CMK (cell line): ENCODE data around the gene AGPS.
"Not testable (repeated sequence)": the region's sequence is repeated elsewhere in the genome, so short reads cannot be mapped to it uniquely, and the experiment has no call there.

ENCODE experiments used
- DNase-seq: peaks from one replicate; pipeline ENCODE4 v3.0.0-alpha.2; 2010; ENCODE audit warnings: low read depth

The AGPS gene

DNA sequence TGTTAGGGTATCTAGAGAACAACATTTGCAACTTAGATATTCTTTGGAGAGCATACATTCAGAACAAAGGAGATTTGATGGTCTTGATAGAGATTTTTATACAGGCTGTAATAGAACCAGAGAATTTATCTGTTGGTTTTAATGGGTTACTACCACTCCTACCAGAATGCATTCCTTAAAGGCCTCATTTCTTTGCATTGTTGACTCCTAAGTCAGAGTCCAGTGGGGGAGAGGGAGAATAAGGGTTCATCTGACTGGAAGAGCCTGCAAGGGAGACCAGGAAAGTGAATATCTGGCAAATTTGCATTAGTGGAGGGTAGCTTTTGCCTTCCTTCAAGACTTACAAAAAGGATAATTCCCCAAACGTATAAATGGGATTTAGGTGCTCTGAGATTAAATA is 29.7 kb downstream of the AGPS start:
- DNase-seq = no peak

DNA sequence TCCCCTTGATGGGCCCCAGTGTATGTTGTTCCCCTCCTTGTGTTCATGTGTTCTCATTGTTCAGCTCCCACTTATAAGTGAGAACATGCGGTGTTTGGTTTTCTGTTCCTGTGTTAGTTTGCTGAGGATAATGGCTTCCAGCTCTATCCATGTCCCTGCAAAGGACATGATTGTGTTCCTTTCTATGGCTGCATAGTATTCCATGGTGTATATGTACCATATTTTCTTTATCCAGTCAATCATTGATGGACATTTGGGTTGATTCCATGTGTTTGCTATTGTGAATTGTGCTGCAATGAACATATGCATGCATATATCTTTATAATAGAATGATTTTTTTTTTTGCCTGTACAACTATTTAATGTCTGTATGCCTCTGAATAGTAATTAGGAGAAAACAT is 31.5 kb downstream of the AGPS start:
- DNase-seq = not testable (repeated sequence)

DNA sequence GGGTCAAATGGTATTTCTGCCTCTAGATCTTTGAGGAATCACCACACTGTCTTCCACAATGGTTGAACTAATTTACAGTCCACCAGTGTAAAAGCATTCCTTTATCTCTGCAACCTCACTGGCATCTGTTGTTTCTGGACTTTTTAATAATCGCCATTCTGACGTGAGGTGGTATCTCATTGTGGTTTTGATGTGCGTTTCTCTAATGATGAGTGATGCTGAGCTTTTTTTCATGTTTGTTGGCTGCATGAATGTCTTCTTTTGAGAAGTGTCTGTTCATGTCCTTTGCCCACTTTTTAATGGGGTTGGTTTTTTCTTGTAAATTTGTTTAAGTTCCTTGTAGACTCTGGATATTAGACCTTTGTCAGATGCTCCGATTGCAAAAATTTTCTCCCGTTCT is 32.0 kb downstream of the AGPS start:
- DNase-seq = not testable (repeated sequence)

DNA sequence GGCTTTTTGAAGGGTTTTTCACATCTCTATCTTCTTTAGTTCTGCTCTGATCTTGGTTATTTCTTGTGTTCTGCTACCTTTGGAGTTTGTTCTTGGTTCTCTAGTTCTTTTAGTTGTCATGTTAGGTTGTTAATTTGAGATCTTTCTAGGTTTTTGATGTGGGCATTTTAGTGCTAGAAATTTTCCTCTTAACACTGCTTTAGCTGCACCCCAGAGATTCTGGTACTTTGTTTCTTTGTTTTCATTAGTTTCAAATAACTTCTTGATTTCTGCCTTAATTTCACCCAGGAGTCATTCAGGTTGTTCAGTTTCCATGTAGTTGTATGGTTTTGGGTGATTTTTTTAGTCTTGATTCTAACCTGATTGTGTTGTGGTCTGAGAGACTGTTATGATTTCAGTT is 34.7 kb downstream of the AGPS start:
- DNase-seq = no peak

DNA sequence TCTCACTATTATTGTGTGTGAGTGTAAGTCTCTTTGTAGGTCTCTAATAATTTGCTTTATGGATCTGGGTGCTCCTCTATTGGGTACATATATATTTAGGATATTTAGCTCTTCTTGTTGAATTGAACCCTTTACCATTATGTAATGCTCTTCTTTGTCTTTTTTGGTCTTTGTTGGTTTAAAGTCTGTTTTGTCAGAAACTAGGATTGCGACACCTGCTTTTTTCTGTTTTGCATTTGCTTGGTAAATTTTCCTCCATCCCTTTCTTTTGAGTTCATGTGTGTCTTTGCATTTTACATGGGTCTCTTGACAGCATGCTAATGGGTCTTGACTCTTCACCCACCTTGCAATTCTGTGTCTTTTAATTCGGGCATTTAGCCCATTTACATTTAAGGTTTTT is 35.4 kb downstream of the AGPS start:
- DNase-seq = not testable (repeated sequence)

DNA sequence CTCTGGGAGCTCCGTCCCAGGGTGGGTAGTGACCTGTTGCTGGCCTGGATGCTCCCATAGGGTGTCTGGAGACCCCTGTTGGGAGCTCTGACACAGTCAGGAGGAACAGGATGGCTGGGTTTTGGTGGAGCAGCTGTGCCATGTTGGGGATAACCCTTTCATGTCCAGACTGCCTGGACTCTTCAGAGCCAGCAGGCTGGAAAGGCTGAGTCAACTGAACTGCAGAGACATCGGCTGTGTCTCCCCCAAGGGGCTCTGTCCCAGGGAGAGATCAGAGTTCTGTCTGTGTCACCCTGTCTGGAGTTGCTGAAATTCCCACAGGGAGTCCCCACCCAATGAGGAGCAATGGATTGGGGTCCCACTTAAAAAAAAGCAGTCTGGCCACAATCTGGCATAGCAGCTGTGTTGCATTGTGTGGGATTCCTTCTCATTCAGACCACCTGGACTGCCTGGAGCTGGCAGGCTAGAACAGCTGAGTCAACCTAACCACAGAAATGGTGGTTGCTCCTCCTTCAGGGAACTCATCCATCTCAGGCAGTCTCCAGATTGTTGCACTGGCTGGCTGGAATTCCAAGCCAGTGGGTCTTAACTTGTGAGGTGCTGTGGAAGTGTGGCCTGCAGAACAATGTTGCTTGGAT is 37.2 kb downstream of the AGPS start:
- DNase-seq = no peak

DNA sequence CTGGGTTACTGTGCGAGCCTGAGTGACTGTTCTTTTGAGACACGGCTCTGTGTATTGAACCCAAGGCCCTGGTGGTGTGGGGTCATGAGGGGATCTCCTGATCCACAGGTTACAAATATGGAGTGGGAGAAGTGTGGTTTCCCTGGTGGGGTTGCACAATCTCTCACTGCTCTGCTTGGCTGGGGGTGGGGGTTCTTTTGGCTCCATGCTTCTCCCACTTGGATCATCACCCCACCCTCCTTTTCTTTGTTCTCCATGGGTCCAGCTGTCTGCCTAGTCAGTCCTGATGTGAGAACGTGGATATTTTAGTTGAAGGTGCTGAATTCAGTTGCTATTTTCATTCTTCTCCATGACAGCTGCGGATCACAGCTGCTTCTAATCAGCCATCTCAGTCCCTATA is 37.8 kb downstream of the AGPS start:
- DNase-seq = no peak

DNA sequence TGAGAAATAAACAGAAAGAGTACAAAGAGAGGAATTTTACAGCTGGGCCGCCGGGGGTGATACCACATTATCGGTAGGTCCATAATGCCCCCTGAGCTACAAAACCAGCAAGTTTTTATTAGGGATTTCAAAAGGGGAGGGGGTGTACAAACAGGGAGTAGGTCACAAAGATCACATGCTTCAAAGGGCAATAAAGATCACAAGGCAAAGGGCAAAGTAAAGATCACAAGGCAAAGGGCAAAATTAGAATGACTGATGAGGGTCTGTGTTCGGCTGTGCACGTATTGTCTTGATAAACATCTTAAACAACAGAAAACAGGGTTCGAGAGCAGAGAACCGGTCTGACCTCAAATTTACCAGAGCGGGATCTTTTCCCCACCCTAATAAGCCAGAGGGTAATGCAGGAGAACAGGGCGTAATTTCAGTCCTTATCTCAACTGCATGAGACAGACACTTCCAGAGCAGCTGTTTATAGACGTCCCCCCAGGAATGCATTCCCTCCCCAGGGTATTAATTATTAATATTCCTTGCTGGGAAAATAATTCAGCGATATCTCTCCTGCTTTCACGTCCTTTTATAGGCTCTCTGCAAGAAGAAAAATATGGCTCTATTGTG is 38.6 kb downstream of the AGPS start:
- not testable (repeated sequence) for DNase-seq

DNA sequence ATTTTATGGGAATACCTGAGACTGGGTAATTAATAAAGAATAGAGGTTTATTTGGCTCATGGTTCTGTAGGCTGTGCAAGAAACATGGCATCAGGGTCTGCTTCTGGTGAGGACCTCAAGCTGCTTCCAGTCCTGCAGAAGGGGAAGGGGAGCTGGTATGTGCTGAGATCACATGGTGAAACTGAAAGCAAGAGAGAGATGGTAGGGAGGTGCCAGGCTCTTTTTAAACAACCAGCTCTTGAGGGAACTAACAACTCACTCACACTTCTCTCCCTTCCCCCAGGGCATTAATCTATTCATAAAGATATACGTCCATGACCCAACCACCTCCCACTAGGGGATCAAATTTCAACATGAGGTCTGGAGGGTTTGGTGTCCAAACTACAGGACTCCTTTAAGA is 40.1 kb downstream of the AGPS start:
- DNase-seq = no peak

DNA sequence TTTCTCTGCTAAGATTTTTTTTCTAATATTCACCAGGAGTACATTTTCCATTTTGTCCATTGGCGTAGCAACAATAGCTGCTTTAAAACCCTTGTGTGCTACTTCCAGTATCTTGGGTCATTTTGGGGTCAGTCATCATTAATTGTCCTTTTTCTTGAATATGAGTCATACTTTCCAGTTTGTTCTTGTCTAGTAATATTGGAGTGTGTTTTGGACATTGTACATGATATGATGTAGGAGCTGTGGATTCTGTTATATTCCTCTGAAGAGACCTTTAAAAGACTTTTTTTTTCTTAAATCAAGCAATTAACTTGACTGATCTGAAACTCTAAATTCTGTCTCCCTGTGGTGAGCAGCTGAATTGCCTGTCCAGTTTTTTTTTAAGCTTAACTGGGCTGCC is 40.8 kb downstream of the AGPS start:
- no peak for DNase-seq

DNA sequence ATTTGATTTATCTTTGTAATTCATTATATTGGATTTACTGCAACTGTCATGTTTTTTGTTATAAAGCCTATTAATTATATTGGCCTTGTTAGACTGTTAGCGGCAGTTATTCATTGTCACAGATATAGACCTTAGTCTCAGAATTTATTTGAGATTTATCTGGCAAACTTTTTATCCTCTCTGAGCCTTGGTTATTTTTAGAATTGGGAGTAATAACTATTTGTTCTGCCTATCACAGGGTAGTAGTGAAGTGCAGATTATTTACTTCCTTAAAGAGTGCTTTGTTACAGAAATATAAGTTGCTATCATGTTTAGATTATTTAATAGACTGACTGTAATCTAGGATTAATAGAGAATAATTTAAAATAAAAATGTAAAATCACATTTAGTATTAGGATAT is 41.9 kb downstream of the AGPS start:
- no peak for DNase-seq

DNA sequence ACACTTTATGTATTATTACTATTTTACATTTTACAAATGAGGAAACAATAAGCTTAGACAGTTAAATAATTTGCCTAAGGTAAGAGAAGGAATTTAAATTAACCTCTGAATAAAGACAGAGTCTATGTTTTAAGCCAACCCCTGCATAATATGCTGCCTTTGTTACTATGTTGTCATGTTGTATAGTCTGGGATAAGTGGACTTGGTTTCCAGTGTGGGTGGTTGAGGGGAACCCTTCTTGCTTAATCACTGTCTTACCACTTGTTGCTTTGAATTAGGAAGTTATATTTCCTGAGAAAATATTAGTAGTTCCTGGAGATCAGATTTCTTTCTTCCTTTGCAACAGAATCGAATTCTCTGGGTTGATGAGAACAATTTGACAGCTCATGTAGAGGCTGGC is 52.6 kb downstream of the AGPS start:
- DNase-seq = no peak

DNA sequence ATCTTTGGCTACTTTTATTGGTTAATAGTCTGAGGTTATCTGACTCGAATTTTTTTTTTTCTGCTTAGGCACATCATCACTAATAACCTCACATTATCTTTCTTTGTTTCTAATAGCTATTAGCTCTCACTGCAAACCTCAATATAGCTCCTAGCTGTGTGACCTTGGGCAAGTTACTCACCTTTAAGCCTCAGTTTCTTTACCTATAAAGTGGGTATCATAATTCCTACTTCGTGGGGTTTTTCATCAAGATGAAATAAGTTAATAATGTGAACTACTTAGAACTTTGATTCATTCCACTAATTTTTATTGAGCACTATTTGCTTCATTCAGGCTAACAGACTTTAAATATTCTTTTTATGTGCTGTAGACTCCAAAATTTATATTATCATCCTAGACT is 55.5 kb downstream of the AGPS start:
- no peak for DNase-seq

DNA sequence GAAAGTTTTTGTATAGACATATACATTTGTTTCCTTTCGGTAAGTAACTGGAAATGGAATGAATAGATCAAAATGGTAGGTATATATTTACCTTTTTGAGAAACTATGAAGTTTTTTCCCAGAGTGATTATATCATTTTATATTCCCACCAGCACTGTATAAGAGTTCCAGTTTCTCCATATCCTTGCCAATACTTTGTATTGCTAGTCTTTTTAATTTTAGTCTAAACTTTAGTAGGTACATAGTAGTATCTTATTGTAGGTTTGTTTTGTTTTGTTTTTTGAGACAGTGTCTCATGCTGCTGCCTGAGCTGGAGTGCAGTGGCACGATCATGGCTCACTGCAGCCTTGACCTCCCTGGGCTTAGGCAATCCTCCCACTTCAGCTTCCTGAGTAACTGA is 56.6 kb downstream of the AGPS start:
- no peak for DNase-seq

DNA sequence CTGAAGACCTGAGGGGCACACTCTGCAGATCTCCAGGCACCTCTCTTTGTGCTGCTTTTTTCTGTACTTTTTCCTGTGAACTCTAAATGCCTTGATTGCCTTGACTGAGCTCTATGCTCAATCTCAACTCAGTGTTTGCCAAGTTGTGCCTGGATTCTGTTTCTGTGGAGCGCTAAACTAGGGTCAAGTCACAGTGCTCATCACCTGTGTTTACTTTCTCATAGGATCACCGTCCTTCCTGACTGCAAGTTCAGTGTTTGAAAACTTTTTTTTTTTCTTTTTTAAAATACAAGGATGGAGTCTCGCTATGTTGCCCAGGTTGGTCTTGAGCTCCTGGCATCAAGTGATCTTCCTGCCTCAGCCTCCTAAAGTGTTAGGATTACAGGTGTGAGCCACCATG is 62.6 kb downstream of the AGPS start:
- no peak for DNase-seq

DNA sequence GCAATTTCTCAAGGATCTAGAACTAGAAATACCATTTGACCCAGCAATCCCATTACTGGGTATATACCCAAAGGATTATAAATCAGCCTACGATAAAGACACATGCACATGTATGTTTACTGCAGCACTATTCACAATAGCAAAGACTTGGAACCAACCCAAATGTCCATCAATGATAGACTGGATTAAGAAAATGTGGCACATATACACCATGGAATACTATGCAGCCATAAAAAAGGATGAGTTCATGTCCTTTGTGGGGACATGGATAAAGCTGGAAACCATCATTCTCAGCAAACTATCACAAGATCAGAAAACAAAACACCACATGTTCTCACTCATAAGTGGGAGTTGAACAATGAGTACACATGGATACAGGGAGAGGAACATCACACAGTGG is 67.2 kb downstream of the AGPS start:
- not testable (repeated sequence) for DNase-seq

DNA sequence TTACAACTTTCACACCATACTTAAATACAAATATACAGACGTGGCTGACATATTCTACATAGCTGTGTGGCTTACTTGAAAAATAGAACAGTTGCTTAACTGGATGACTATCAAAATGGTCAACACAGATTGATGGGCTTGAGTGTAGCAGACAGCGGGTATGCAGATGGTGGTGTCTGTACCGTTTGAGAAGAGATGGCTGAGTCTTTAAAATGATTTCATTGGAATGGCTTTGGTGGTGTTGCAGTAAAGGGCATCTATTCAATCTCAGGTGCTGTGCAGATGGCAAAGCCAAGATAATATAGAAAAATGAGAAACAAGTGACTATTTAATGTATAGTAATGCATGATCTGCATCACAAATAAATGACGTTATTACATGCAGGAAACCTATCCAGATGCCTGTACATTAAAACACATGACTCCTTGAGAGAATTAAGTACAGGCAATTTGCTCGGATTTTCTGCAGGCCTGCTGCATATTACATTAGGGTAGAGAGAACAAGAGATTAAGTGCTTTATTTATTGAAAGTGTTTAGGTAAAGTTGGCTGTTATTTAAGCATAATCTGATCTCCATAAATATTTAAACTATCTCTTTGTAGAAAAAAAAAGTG is 68.5 kb downstream of the AGPS start:
- no peak for DNase-seq

DNA sequence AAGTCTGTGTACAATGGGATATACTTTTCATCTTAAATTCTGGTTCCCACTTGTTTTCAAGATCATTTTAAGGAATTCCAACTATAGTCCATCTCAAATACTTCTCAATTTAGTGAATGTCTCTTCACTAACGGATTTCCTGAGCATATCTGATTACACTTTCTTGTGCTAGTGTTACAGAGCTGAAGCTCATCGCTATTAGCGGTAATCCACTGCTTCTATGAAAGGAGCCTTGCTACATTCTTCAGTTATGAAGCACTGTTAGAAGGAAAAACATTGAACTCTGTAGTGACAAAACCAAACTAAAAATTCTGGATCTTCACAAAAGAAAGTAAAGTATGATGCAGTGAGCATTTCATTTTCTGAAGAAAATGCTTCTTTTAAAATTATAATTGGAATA is 72.0 kb downstream of the AGPS start:
- no peak for DNase-seq

DNA sequence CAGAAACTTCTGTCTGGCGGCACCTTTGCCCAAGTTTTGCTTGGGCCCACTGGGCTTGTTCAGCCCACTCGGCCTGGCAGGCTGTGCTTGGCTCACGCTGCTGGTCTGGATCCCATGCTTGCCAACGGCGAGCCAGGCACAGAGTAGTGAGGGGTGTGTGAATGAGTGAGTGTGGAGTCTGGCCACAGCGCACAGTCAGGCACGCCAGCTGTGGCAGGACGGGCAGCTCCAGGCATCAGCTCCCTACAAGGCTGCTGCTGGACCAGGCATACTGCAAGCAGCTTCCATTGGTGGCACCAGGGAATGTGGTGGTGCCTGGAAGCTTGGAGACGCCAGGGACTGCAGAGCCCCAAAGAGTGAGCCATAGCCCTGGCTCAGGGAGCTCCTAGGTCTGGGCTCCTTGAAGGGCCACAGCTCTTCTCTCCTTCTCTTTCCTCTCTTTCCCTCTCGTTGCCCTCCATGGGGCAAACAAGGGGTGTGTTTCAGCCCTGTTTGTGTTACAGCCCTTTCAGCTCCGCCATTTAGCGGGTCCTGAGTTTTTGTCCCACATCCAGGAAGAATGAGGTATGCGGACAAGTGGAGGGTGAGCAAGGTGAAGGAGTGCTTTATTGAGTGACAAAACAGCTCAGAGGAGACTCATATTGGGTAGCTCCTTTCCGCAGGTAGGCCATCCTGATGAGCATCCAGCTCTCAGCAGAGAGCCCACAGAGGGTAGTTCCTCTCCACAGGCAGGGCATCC is 73.0 kb downstream of the AGPS start:
- DNase-seq = no peak

DNA sequence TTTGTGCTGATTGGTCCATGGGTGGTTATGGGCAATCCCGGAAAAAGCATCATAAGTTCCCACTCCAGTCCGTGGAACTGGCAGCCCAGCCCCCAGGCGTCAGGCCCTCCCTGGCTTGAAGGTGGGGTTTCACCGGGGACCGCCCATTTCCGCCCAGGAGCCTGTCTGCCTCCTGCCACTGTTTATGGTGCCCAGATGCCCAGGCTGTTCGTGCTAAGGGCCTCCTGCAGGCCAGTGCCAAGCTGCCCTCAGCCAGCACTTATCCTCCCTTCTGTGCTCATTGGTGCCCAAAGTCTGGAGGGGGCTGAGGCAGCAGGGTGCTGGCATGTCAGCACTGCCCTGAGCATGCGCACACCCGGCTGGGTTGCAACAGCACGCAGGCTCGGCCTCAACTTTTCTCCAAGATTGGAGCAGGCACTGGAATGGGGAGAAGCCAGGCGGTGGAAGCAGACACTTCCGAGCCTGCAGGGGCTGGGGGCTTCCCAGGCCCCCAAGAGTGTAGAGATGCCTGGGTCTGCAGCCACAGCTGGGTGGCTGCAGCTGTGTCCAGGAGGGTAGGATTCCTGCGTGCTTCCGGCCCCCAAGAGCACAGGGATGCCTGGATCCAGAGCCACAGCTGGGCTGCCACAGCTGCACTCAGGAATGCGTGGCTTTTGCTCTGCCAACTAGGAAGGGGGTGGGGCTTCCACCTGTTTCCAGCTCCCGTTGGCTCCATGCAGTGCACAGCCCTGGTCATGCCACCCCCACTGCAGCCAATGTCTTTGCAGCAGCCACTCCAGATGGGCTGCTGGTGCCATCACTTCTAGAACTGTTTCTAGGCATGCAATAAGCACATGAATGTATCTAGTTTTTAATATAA is 74.0 kb downstream of the AGPS start:
- DNase-seq = no peak

DNA sequence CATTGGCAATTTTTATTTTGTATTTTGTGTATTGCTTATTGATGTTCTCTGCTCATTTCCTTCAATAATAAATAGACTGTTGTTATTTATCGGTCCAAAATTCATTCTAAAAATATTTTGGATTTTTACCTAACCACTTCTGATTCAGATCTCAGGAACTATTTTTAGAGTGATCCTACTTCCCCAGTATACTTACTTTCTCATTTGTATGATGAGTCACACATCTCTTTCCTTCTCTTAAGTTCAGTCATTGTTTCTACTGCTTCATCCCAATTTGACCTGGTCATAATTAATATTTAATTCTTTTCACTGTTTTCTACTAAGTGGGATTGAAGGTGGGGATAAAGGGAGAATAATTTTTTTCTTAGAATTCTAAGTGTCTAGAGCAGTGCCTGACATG is 75.1 kb downstream of the AGPS start:
- no peak for DNase-seq

DNA sequence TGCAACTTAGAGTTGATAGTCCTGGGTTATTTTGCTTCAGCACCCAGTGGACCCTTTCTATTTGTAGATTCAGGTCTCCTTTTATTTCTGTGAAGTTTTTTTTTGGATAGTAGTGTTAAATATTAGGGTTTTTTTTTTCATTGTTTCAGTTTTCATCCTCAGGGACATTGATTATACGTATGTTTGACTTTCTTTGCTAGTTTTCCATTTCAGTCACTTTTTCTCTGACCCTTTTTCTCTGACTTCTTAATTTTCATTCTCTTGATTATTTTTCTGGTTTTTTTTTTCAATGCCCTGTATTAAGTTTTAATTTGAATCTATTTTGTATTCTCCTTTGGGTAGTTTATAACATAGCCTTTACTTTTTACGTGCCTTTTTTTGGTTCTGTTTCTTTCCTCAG is 79.4 kb downstream of the AGPS start:
- DNase-seq = no peak
